MCF 10A (cell line): Measurements from ENCODE around the gene SLC6A9. TPM values are rescaled to one million over a fixed set of nuclear protein-coding genes. Genes with fewer than 3 reads are reported as not detected.

ENCODE experiments used
- BruUV-seq: library from RNA; stranded (reverse); fragments of 400-500 nt; replicated peaks from 2 replicates; lab custom pipeline; 2021; lab: Mats Ljungman, UMichigan
- CTCF ChIA-PET: fragments of 300-600 bp; sonication (Branson Sonifier 250); formaldehyde crosslinking; extraction: SDS; loops from one replicate; lab custom pipeline; 2021; ENCODE audit warnings: antibody characterized with exemption, inconsistent platforms; lab: Yijun Ruan, JAX
- POLR2A ChIA-PET: fragments of 300-600, 350-650 bp; sonication (Branson Sonifier 250); formaldehyde crosslinking; extraction: SDS; loops from one replicate; lab custom pipeline; 2020; ENCODE audit warnings: antibody characterized with exemption, inconsistent platforms; lab: Yijun Ruan, JAX
- DNase-seq: peaks from one replicate; pipeline ENCODE4 v3.0.0-alpha.2; 2018; ENCODE audit not compliant: unreplicated experiment
- H3K27ac Mint-ChIP-seq: one replicate; pipeline ENCODE4 v1.8.0; 2022; ENCODE audit warnings: mild to moderate bottlenecking, low read depth, mixed read lengths; ENCODE audit not compliant: unreplicated experiment
- H3K27me3 Mint-ChIP-seq: one replicate; pipeline ENCODE4 v1.8.0; 2022; ENCODE audit warnings: mixed read lengths; ENCODE audit not compliant: insufficient read depth, unreplicated experiment
- H3K36me3 Mint-ChIP-seq: one replicate; pipeline ENCODE4 v1.8.0; 2022; ENCODE audit warnings: mild to moderate bottlenecking, moderate library complexity, mixed read lengths; ENCODE audit not compliant: insufficient read depth, unreplicated experiment
- H3K4me1 Mint-ChIP-seq: one replicate; pipeline ENCODE4 v1.8.0; 2022; ENCODE audit warnings: mixed read lengths; ENCODE audit not compliant: insufficient read depth, unreplicated experiment
- H3K4me3 Mint-ChIP-seq: one replicate; pipeline ENCODE4 v1.8.0; 2022; ENCODE audit warnings: mild to moderate bottlenecking, moderate library complexity, mixed read lengths; ENCODE audit not compliant: unreplicated experiment
- H3K9me3 Mint-ChIP-seq: one replicate; pipeline ENCODE4 v1.8.0; 2022; ENCODE audit warnings: mixed read lengths; ENCODE audit not compliant: unreplicated experiment
- intact Hi-C: fragments of 100-400 bp; cut with micrococcal nuclease; formaldehyde crosslinking; loops from 2 replicates; pipeline ENCODE4 v1.14.1; 2022
- total RNA-seq: library from RNA; stranded (reverse); gene quantifications from 2 replicates; pipeline ENCODE4 v1.2.3, GENCODE V29; 2022
- TF ChIP-seq, protein P1 (sequence below): fragments of 200-600 bp; IDR thresholded peaks from one replicate; pipeline ENCODE4 v1.8.0; 2022; ENCODE audit warnings: antibody characterized with exemption, mild to moderate bottlenecking; ENCODE audit not compliant: unreplicated experiment

SLC6A9 gene
- total RNA-seq, 1 experiment from 2014 or later, result 64.9 TPM

- peak; percentile 51 for DNase-seq
Measured at GRCh38 chr1:43968348-43968948, 62.8 kb downstream of the SLC6A9 start.

GRCh38 chr1:43965316-43965715, 65.9 kb downstream of the SLC6A9 start:
- BruUV-seq, result no TSS peak
- intact Hi-C loops, result no loop called here
- Mint-ChIP-seq H3K4me3 (no peak overlapping the region), H3K27me3 (no peaks in the 10 kb centered on the region), H3K36me3 (peaks cover 12% of the 10 kb centered on the region), H3K27ac (no peak overlapping the region), H3K4me1 (no peaks in the 10 kb centered on the region), H3K9me3 (no peaks in the 10 kb centered on the region)
- DNase-seq, result no peak
- TF ChIP-seq, protein P1, sequence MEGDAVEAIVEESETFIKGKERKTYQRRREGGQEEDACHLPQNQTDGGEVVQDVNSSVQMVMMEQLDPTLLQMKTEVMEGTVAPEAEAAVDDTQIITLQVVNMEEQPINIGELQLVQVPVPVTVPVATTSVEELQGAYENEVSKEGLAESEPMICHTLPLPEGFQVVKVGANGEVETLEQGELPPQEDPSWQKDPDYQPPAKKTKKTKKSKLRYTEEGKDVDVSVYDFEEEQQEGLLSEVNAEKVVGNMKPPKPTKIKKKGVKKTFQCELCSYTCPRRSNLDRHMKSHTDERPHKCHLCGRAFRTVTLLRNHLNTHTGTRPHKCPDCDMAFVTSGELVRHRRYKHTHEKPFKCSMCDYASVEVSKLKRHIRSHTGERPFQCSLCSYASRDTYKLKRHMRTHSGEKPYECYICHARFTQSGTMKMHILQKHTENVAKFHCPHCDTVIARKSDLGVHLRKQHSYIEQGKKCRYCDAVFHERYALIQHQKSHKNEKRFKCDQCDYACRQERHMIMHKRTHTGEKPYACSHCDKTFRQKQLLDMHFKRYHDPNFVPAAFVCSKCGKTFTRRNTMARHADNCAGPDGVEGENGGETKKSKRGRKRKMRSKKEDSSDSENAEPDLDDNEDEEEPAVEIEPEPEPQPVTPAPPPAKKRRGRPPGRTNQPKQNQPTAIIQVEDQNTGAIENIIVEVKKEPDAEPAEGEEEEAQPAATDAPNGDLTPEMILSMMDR, result no peak
- POLR2A ChIA-PET, result no interaction called here
- CTCF ChIA-PET, result no interaction called here

More at GRCh38 chr1:43968348-43968948, 62.8 kb downstream of the SLC6A9 start:
- H3K4me1 Mint-ChIP-seq, result no peaks in the 10 kb centered on the region
- no peaks in the 10 kb centered on the region for H3K9me3 Mint-ChIP-seq
- ChIA-PET POLR2A (interaction anchor here (1.4 kb wide), 1 partner anchor 22 kb away, joined by 6 read pairs; the partner anchor contains the start of gene IPO13), CTCF (interaction anchor here (0.6 to 2.1 kb wide), 3 partner anchors 22 to 437 kb away, joined by 3 to 11 read pairs (median 4); partner anchors contain the start of gene IPO13)
- no TSS peak for BruUV-seq
- no peaks in the 10 kb centered on the region for H3K36me3 Mint-ChIP-seq
- H3K4me3 Mint-ChIP-seq, result no peak overlapping the region
- H3K27ac Mint-ChIP-seq, result no peak overlapping the region
- TF ChIP-seq, protein P1, result no peak
- intact Hi-C loops, result no loop called here
- H3K27me3 Mint-ChIP-seq, result no peaks in the 10 kb centered on the region

DNA sequence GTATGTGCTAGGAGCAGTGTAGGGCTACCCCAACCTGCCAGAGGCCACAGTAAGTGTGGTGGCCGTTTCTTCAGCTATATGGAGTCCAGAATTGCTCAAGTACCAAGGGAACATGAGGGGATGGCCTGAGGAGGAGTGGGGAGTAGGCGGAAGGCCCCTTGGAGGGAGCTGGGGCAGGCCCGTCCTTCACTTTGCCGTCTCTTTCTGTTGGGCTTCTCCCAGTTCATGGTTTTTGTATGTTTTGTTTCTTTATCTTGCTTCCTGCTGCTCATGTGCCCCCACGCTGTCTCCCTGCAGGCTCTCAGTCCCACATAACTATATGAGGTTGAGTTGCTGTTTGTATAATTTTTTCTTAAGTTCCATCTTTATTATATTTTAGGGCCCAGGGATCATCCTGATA, 67.4 kb downstream of the SLC6A9 start:
- intact Hi-C loops, result no loop called here
- Mint-ChIP-seq H3K27me3 (no peaks in the 10 kb centered on the region), H3K36me3 (peaks cover 12% of the 10 kb centered on the region), H3K27ac (no peak overlapping the region), H3K4me1 (no peaks in the 10 kb centered on the region), H3K4me3 (no peak overlapping the region), H3K9me3 (no peaks in the 10 kb centered on the region)
- CTCF ChIA-PET, result interaction anchor here (1.2 kb wide), 1 partner anchor 11 kb away, joined by 4 read pairs; the partner anchor contains the start of gene ATP6V0B
- POLR2A ChIA-PET, result interaction anchor here (0.7 to 1.0 kb wide), 2 partner anchors 11 to 13 kb away, joined by 3 to 8 read pairs; partner anchors contain the start of gene ATP6V0B
- DNase-seq, result no peak
- TF ChIP-seq, protein P1, result no peak
- no TSS peak for BruUV-seq

DNA sequence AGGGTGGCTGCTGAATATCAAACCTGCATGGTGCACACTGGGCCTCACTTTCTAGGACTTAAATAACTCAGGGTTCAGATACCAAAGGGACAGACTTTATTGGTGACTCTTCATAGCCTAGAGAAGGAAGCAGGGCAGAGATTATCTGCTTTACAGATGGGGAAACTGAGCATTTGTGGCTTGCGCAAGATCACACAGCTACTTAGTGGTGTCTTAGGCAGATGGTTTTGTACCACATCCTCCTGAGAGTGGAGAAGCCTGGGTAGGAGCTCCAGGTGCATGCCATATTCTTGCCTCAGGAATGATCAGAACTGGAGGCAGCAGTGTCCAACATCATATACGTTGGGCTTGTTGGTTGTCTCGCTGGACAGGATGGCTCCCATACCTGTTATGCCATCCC, 68.3 kb downstream of the SLC6A9 start:
- Mint-ChIP-seq H3K4me3 (no peak overlapping the region), H3K27me3 (no peaks in the 10 kb centered on the region), H3K9me3 (no peaks in the 10 kb centered on the region), H3K36me3 (peaks cover 12% of the 10 kb centered on the region), H3K4me1 (no peaks in the 10 kb centered on the region), H3K27ac (no peak overlapping the region)
- intact Hi-C loops, result no loop called here
- ChIA-PET POLR2A (no interaction called here), CTCF (interaction anchor here (1.7 kb wide), 1 partner anchor 29 kb away, joined by 10 read pairs; no protein-coding TSS in a partner anchor)
- BruUV-seq, result no TSS peak
- TF ChIP-seq, protein P1, result no peak
- no peak for DNase-seq
